ENCODE results near the gene PPIE. TPM values are rescaled to one million over a fixed set of nuclear protein-coding genes. Genes with fewer than 3 reads are reported as not detected.

The PPIE gene
- total and polyA plus RNA-seq, 2 of the 8 experiments (the other 6 are each of a cell fraction or from before 2014, with no cell fraction given) = 38.9 to 56.1 TPM

GRCh38 chr1:39713557-39713956, 25.1 kb upstream of the PPIE start:
- ChIA-PET CTCF (ENCODE audit: partially characterized antibody) (interaction anchor here (0.7 to 9.1 kb wide), 12 partner anchors 9 to 137 kb away, joined by 3 to 78 read pairs (median 6); partner anchors contain the start of genes HPCAL4, NT5C1A and PABPC4), POLR2A (ENCODE audit: partially characterized antibody) (no interaction called here)
- Histone ChIP-seq H2BK15ac (ENCODE audit: low read length) (no peak overlapping the region), H3K4me2 (ENCODE audit: insufficient read depth in 1 of 2, low read depth in 2 of 2, low read length in 2 of 2) (no peak overlapping the region), H3K56ac (replicated peaks; ENCODE audit: insufficient read length, low read depth, low read length) (no peak overlapping the region), H3K18ac (ENCODE audit: extremely low read depth, low read length) (no peak overlapping the region), H4K8ac (ENCODE audit: extremely low read depth, insufficient read depth, low read length) (no peak overlapping the region), H3K27me3 (replicated peaks in 1 of 4; ENCODE audit: control insufficient read depth in 3 of 4, extremely low read depth in 1 of 4, insufficient read depth in 3 of 4, low read length in 3 of 4) (peaks cover 87 to 100% (median 96%) of the 10 kb centered on the region in 4 experiments), H3K27ac (ENCODE audit: low read depth, low read length) (no peak overlapping the region), H2BK12ac (ENCODE audit: low read depth, low read length) (no peak overlapping the region), H2BK20ac (ENCODE audit: low read length) (no peak overlapping the region), H3K79me1 (ENCODE audit: low read depth, low read length) (no peaks in the 10 kb centered on the region), H3K4ac (replicated peaks; ENCODE audit: insufficient read length, low read depth, low read length) (no peak overlapping the region), H4K5ac (ENCODE audit: insufficient read length, low read depth, low read length) (no peak overlapping the region), H2AK5ac (ENCODE audit: low read depth, low read length) (no peak overlapping the region), H4K20me1 (replicated peaks in 1 of 2; ENCODE audit: control insufficient read depth in 1 of 2, insufficient read depth in 2 of 2, low read length in 2 of 2) (peaks cover 15 to 35% of the 10 kb centered on the region in 2 experiments), H2BK120ac (replicated peaks; ENCODE audit: low read depth, low read length) (no peak overlapping the region), H3K9me3 (ENCODE audit: insufficient read depth in 2 of 2, low read depth in 1 of 2, low read length in 1 of 2) (no peaks in the 10 kb centered on the region), H3K4me3 (ENCODE audit: extremely low read depth in 1 of 4, insufficient read depth in 2 of 4, low read depth in 3 of 4, low read length in 4 of 4) (no peak overlapping the region), H2AFZ (ENCODE audit: low read length) (no peak overlapping the region), H4K91ac (replicated peaks; ENCODE audit: insufficient read length, low read length) (no peak overlapping the region), H3K4me1 (replicated peaks in 1 of 4; ENCODE audit: control insufficient read depth in 3 of 4, insufficient read depth in 4 of 4, low read length in 3 of 4) (peaks cover 3 to 15% (median 4%) of the 10 kb centered on the region in 4 experiments; a peak in 5 of 7 replicates), H3K79me2 (ENCODE audit: control insufficient read depth in 1 of 2, insufficient read depth in 2 of 2, low read length in 2 of 2) (no peaks in the 10 kb centered on the region), H2BK5ac (ENCODE audit: low read depth, low read length) (no peak overlapping the region), H3K9ac (replicated peaks in 1 of 4; ENCODE audit: extremely low read depth in 1 of 4, low read depth in 3 of 4, low read length in 3 of 4) (no peak overlapping the region), H3K23me2 (ENCODE audit: low read depth, low read length) (no peaks in the 10 kb centered on the region), H3K23ac (ENCODE audit: insufficient read length) (no peak overlapping the region), H3K14ac (ENCODE audit: insufficient read length) (no peak overlapping the region), H3K36me3 (ENCODE audit: control insufficient read depth in 2 of 4, insufficient read depth in 4 of 4, low read length in 3 of 4) (no peaks in the 10 kb centered on the region)
- 86% methylated on average over 5 of the region's 5 CpGs; no CpG with 5 or more reads in 1 of the 2 experiments for WGBS, 2 experiments (ENCODE audit: extremely low coverage in 1 of 2, insufficient coverage in 1 of 2, insufficient read length in 1 of 2, insufficient replicate concordance in 2 of 2, low coverage in 1 of 2, low lambda C conversion rate in 2 of 2, missing lambda C conversion rate in 1 of 2)
- DNase-seq (ENCODE audit: low read depth in 1 of 2, low spot score in 2 of 2) = no peak
- FAIRE-seq = no peak
- TF ChIP-seq EZH2 (IDR thresholded peaks at IDR 0.05; ENCODE audit: low read depth, low read length, severe bottlenecking) = no peak
- no peak for TF ChIP-seq RBBP5 (IDR thresholded peaks at IDR 0.05; ENCODE audit: borderline replicate concordance, low read depth, low read length)
- TF ChIP-seq CEBPB (IDR thresholded peaks at IDR 0.05; ENCODE audit: low read depth, low read length) = no peak
- no peak for TF ChIP-seq RXRA (IDR thresholded peaks at IDR 0.05; ENCODE audit: insufficient read depth, low read depth, low read length)
- no peak for TF ChIP-seq HDAC6 (IDR thresholded peaks at IDR 0.05; ENCODE audit: low read depth, low read length)
- TF ChIP-seq SP2 (IDR thresholded peaks at IDR 0.05; ENCODE audit: low read length) = no peak
- no peak for TF ChIP-seq SRF (IDR thresholded peaks at IDR 0.05; ENCODE audit: low read depth, low read length)
- no peak for TF ChIP-seq TEAD4 (IDR thresholded peaks at IDR 0.05; ENCODE audit: low read depth, low read length)
- TF ChIP-seq CTCF (IDR thresholded peaks at IDR 0.05; ENCODE audit: control extremely low read depth in 1 of 3, insufficient read depth in 1 of 3, low read depth in 1 of 3, low read length in 3 of 3) = no peak
- TF ChIP-seq SP4 (IDR thresholded peaks at IDR 0.05; ENCODE audit: low read length) = no peak
- TF ChIP-seq HDAC2 (IDR thresholded peaks at IDR 0.05; ENCODE audit: borderline replicate concordance in 1 of 2, low read depth in 2 of 2, low read length in 2 of 2) = no peak
- TF ChIP-seq BCL11A (IDR thresholded peaks at IDR 0.05; ENCODE audit: low read depth in 2 of 2, low read length in 2 of 2) = no peak
